Cardiac fibroblast (primary cell): Measurements from ENCODE around the gene CDO1.

Experiments
- DNase-seq, 2 donors: peaks; one replicate each; pipeline versions ENCODE4 v3.0.0 to v3.0.0-alpha.2; 2010; ENCODE audit warnings: low read depth in 2 of 2
- H3K4me3 ChIP-seq, 2 donors: replicated peaks in 1 of 2; 1 replicate in 1 of 2; 2 replicates in 1 of 2; pipeline ENCODE4 v1.5.1; 2011; ENCODE audit warnings: low read depth in 2 of 2, low read length in 2 of 2, mild to moderate bottlenecking in 2 of 2, moderate library complexity in 1 of 2
- CTCF ChIP-seq: IDR thresholded peaks from one replicate; pipeline ENCODE4 v1.5.1; 2011; ENCODE audit warnings: low read depth, mild to moderate bottlenecking, low read length, inconsistent platforms

CDO1 gene

DNA sequence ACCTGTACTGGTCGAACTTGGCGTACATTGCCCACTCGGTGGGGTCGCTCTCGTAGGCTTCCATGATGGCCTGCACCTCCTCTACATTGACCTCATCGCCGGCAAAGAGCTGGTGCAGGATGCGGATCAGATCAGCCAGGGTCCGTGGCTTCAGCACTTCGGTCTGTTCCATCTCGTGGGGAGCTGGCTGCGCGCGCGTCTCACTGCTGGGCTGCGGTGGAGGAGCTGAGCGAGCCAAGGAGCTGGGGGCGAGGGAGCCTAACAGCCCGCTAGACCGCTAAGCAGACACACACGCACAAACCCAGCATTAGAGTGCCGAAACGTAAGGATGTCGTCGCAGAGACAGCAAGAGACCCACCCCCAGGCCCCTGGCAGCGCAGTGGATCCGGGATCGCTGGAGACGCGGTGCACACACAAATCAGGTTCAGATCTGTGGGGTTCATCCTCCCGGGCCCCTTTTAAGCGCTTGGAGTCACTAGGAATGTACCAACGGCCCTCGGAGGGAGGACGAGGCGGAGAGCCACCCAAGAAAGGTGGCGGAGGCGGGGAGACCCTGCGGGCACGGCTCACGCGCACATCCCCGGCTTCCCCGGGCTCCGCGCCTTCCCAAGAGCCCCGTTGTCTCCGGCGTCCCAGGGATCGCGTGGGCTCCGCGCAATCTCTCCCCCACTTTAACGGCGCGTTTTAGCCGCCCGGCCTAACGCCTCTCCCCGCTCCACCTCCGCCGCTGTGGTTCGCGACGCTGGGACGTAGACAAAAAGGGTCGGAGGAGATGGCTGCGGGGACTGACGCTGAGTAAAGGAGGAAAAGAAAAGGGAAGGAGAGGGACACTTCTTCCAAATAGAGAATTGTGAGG, at the start of gene CDO1:
Gene CDO1 (minus strand): TSS at position 434 of the 856 bp plus-strand sequence. CDS start 262 bp downstream, at position 172.
- no peak for TF ChIP-seq CTCF
- peak within 1 kb of the TSS; percentile 51 to 54 for H3K4me3 ChIP-seq
- DNase-seq: peak; percentile 46 to 54

- TF ChIP-seq CTCF: no peak
- peak in 1 of 2 donors; percentile 46 for DNase-seq
- H3K4me3 ChIP-seq: no peak overlapping the region
Measured at GRCh38 chr5:115859378-115859777, 42.9 kb upstream of the CDO1 start.

- TF ChIP-seq CTCF: no peak
- DNase-seq: no peak
- no peak overlapping the region for H3K4me3 ChIP-seq
Measured at GRCh38 chr5:115858396-115858795, 41.9 kb upstream of the CDO1 start.

GRCh38 chr5:115857626-115858349, 41.3 kb upstream of the CDO1 start:
- no peak overlapping the region for H3K4me3 ChIP-seq

DNA sequence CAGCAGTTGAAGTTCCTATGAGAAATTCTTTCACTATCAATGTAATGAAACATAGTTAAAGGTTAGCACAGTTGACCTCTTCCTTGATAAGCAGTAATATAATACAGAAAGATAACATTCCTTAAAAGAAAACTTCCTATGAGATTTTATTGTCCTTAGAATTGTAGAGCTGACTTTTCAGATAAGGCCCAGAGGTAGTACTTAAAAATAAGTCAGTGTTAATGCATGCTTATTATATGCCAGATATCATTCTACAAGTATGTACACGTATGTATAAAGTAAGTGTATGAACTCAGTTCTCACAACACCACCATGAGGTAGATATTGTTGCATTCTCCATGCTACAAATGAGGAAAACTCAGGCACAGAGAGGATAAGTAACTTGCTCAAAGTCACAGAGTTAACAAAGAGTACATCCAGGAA, 40.6 kb upstream of the CDO1 start:
- TF ChIP-seq CTCF: no peak
- no peak for DNase-seq
- no peak overlapping the region for H3K4me3 ChIP-seq

More at GRCh38 chr5:115857626-115858349, 41.3 kb upstream of the CDO1 start:
- DNase-seq: peak; percentile 59 to 68
- no peak for TF ChIP-seq CTCF

GRCh38 chr5:115855959-115856358, 39.5 kb upstream of the CDO1 start:
- no peak for TF ChIP-seq CTCF
- DNase-seq: peak; percentile 46 to 59
- no peak overlapping the region for H3K4me3 ChIP-seq
